ENCODE results near the gene USF1. TPM values are rescaled to one million over a fixed set of nuclear protein-coding genes. Genes with fewer than 3 reads are reported as not detected.
A peak's percentile ranks its signal among the peaks of the same experiment; 100 is the strongest.

The USF1 gene
- total RNA-seq, 1 experiment from 2014 or later: 57.9 TPM

DNA sequence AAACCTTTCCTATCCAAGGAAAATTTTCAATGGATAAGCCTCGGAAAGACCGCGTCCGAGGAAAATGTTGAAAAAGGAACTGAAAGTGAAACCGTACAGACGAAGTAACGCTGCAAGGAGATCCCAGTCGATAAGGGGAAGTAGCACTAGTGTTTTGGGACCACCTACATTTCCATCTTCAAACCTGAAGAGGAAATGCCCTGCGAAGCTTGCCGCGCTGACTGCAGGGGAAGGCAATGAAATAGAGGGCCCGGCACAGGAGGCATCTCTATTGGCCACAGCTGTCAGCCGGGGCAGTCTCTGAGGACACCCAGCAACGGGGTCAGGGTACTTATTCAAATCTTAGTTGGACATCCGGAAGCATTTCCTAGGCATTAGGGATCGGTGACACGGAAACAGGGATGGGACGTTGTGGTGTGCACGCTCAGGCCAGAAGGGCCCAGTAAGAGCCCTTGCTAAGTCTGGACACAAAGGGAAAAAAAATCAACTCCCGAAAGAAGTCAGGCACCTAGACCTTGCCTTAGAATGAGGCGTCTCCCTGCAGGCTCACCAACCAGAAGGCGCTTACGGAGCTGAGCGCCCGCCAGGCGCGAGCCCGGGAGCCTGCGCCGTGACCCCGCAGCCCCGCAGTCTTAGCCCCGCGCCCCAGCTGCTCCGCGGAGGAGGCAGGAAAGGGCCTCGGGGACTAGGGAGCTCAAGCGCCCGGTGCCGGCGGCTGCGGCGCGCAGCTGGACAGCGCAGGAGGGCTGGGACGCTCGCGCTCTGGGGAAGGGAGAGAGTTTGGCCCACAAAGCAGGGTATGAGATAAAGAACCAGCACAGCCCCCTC, 655 bp downstream of the USF1 start:
- Histone ChIP-seq H3K9me3 (ENCODE audit: low read depth, low read length, poor library complexity, severe bottlenecking) (no peaks in the 10 kb centered on the region), H3K4me3 (ENCODE audit: low read depth, low read length, poor library complexity, severe bottlenecking) (peak overlapping the region; percentile 70), H3K27ac (ENCODE audit: low read depth, low read length, poor library complexity, severe bottlenecking) (peak overlapping the region; percentile 85), H3K27me3 (replicated peaks; ENCODE audit: insufficient read depth, low read depth, low read length, poor library complexity) (no peaks in the 10 kb centered on the region), H3K36me3 (ENCODE audit: insufficient read depth, low read length, poor library complexity, severe bottlenecking) (peaks cover 30% of the 10 kb centered on the region), H3K4me1 (ENCODE audit: insufficient read depth, low read length, poor library complexity, severe bottlenecking) (no peaks in the 10 kb centered on the region)
- ChIA-PET POLR2A (ENCODE audit: low non-redundant PET) (interaction anchor here (0.9 to 1.0 kb wide), 2 partner anchors 40 to 53 kb away, joined by 4 to 6 read pairs; no protein-coding TSS in a partner anchor), CTCF (interaction anchor here (0.9 to 1.3 kb wide), 2 partner anchors 53 to 92 kb away, joined by 3 to 4 read pairs; partner anchors contain the start of gene KLHDC9)
- TSS peak; percentile 85 for BruUV-seq (replicated peaks)
- TF ChIP-seq, protein P1, sequence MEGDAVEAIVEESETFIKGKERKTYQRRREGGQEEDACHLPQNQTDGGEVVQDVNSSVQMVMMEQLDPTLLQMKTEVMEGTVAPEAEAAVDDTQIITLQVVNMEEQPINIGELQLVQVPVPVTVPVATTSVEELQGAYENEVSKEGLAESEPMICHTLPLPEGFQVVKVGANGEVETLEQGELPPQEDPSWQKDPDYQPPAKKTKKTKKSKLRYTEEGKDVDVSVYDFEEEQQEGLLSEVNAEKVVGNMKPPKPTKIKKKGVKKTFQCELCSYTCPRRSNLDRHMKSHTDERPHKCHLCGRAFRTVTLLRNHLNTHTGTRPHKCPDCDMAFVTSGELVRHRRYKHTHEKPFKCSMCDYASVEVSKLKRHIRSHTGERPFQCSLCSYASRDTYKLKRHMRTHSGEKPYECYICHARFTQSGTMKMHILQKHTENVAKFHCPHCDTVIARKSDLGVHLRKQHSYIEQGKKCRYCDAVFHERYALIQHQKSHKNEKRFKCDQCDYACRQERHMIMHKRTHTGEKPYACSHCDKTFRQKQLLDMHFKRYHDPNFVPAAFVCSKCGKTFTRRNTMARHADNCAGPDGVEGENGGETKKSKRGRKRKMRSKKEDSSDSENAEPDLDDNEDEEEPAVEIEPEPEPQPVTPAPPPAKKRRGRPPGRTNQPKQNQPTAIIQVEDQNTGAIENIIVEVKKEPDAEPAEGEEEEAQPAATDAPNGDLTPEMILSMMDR (conservative IDR thresholded peaks at IDR 0.05; ENCODE audit: low read depth, low read length): no peak
- TF ChIP-seq EZH2 (IDR thresholded peaks at IDR 0.05; ENCODE audit: borderline replicate concordance, low read depth, low read length, poor library complexity, severe bottlenecking): no peak
- peak; percentile 54 for DNase-seq (ENCODE audit: low spot score)
- intact Hi-C loops (cut with micrococcal nuclease; ENCODE audit: unreplicated experiment): loop anchor here (2.0 to 5.0 kb wide), 2 partner anchors 47 to 88 kb away; partner anchors contain the start of gene DEDD

DNA sequence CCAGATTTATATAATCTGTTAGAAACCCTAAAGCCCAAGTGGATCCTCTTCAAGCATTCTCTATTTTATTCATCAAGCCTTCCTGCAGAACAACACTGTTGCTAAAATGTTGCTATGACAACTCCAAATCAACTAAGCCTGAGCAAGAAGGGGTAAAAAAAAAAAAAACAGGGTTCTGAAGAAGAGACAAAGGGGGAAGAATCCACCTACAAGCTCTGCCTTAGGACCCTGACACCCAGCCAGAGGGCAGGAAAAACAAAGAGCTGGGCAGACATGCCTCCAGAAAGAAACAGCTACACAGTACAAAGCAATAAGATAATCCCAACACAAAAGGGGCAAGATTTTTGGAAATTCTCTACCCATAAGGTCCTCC, 1.3 kb downstream of the USF1 start:
- H3K9me3 ChIP-seq (ENCODE audit: low read depth, low read length, poor library complexity, severe bottlenecking): no peaks in the 10 kb centered on the region
- ChIA-PET POLR2A (ENCODE audit: low non-redundant PET) (no interaction called here), CTCF (no interaction called here)
- no peaks in the 10 kb centered on the region for H3K27me3 ChIP-seq (replicated peaks; ENCODE audit: insufficient read depth, low read depth, low read length, poor library complexity)
- TF ChIP-seq EZH2 (IDR thresholded peaks at IDR 0.05; ENCODE audit: borderline replicate concordance, low read depth, low read length, poor library complexity, severe bottlenecking): no peak
- TF ChIP-seq, protein P1 (conservative IDR thresholded peaks at IDR 0.05; ENCODE audit: low read depth, low read length): no peak
- no TSS peak for BruUV-seq (replicated peaks)
- peaks cover 36% of the 10 kb centered on the region for H3K36me3 ChIP-seq (ENCODE audit: insufficient read depth, low read length, poor library complexity, severe bottlenecking)
- intact Hi-C loops (cut with micrococcal nuclease; ENCODE audit: unreplicated experiment): loop anchor here (2.0 kb wide), 1 partner anchor 88 kb away; the partner anchor contains the start of gene DEDD
- peak overlapping the region; percentile 70 for H3K4me3 ChIP-seq (ENCODE audit: low read depth, low read length, poor library complexity, severe bottlenecking)
- H3K27ac ChIP-seq (ENCODE audit: low read depth, low read length, poor library complexity, severe bottlenecking): peak overlapping the region; percentile 85
- DNase-seq (ENCODE audit: low spot score): no peak
- no peaks in the 10 kb centered on the region for H3K4me1 ChIP-seq (ENCODE audit: insufficient read depth, low read length, poor library complexity, severe bottlenecking)

DNA sequence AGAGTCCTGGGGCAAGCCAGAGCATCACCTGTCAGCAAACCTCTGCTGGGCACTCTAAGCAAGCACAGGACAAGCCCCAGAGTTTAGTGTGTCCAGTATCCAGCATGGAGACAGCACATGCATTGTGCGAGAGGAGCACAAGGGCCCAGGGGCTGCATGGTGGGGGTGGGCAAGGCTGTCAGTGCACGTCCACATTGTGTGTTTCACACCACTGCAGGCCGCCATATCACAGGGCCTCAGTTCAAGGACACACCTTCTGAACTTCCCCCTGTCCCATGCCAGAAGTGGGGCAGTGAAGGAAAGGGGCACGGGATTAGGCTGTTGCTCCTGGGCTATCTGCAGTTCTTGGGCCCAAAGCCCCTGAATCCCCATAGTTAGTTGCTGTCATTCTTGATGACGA, 6.2 kb downstream of the USF1 start:
- intact Hi-C loops (cut with micrococcal nuclease; ENCODE audit: unreplicated experiment): no loop called here
- no TSS peak for BruUV-seq (replicated peaks)
- Histone ChIP-seq H3K4me1 (ENCODE audit: insufficient read depth, low read length, poor library complexity, severe bottlenecking) (no peaks in the 10 kb centered on the region), H3K27me3 (replicated peaks; ENCODE audit: insufficient read depth, low read depth, low read length, poor library complexity) (no peaks in the 10 kb centered on the region), H3K27ac (ENCODE audit: low read depth, low read length, poor library complexity, severe bottlenecking) (no peak overlapping the region), H3K9me3 (ENCODE audit: low read depth, low read length, poor library complexity, severe bottlenecking) (no peaks in the 10 kb centered on the region), H3K4me3 (ENCODE audit: low read depth, low read length, poor library complexity, severe bottlenecking) (no peak overlapping the region), H3K36me3 (ENCODE audit: insufficient read depth, low read length, poor library complexity, severe bottlenecking) (peaks cover 40% of the 10 kb centered on the region)
- POLR2A ChIA-PET (ENCODE audit: low non-redundant PET): no interaction called here
- no peak for DNase-seq (ENCODE audit: low spot score)
- CTCF ChIA-PET: no interaction called here
- no peak for TF ChIP-seq EZH2 (IDR thresholded peaks at IDR 0.05; ENCODE audit: borderline replicate concordance, low read depth, low read length, poor library complexity, severe bottlenecking)
- TF ChIP-seq, protein P1 (conservative IDR thresholded peaks at IDR 0.05; ENCODE audit: low read depth, low read length): no peak
